HG02943 (cell line): ENCODE results near the gene DNPEP.
"Not testable (repeated sequence)": the region's sequence is repeated elsewhere in the genome, so short reads cannot be mapped to it uniquely, and the experiment has no call there.

Experiments used
- ATAC-seq: cut with Tn5 transposase; IDR thresholded peaks from one replicate; pipeline ENCODE4 v1.9.1; 2021; ENCODE audit warnings: mild to moderate bottlenecking, low read depth, moderate library complexity; ENCODE audit not compliant: unreplicated experiment

The DNPEP gene

DNA sequence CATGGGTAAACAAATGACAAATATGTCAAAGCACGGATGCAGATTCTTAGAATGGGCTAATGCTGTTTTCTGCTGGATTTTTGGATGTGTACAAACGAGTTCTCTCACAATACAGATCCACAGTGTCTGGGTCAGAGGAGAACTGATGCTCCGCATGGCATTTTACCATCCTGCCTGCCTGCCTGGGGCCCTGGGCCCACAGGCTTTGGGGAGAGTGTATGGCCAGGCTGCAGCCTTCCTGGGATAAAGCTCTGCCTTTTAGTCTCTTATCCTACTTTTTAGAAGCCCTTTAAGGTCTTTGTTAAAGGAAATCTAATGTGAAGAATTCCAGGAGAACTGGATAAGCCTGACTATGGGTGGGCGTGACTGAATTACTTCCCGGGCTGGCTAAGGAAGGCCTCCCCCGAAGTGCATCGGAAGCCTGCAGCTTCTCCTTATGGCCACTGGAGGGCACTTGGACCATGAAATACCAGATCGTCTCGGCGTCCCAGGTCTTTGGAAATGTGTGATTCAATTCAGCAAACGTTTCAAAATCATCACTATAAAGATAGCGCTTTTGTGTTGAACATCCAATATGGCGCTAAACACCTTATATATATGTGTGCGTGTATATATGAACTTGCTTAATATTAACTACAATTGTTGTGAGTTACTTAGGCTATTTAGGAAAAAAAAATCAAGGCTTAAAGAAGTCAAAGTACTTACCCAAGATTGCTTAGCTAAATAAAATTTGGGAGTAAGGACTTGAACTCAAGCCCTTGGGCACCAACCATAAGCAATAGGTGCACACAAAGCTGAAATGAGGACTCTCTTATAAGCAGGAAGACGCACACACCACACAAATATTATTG lies 15.2 kb upstream of the DNPEP start:
- no peak for ATAC-seq

DNA sequence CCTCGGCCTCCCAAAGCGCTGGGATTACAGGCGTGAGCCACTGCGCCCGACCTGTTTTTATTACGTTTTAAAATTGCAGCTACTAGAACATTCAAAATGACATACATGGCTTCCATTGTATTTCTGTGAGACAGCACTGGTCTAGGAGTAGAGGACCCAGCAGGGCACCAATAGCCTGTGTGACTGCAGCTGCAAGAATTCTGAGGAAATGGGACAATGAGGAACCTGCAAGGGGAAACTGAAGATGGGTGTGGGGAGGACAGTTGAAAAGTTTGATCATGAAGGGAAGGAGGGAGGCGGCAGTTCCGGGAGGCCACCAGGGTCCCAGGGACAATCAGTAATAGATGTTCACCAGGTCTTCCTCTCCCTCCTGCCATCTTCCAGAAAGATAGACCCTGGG lies 13.9 kb upstream of the DNPEP start:
- no peak for ATAC-seq

DNA sequence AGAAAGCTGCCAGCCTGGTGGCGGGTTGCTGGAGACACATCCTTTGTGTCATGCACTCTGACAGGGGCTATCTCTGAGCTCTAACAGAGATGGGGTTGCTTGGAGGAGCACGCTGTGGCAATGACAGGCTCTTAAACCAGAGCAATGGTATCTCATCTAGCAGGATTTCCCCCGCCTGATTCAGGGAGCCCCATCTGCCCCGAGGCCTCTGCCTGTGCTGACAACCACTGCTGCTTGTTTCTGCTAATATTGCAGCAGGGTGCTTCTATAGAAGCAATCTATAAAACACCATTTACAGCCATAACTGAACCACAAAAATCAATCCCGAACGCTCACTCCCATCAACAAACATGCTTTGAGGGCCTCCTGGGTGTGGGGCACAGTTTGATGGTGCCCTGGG lies 12.8 kb upstream of the DNPEP start:
- ATAC-seq: no peak

DNA sequence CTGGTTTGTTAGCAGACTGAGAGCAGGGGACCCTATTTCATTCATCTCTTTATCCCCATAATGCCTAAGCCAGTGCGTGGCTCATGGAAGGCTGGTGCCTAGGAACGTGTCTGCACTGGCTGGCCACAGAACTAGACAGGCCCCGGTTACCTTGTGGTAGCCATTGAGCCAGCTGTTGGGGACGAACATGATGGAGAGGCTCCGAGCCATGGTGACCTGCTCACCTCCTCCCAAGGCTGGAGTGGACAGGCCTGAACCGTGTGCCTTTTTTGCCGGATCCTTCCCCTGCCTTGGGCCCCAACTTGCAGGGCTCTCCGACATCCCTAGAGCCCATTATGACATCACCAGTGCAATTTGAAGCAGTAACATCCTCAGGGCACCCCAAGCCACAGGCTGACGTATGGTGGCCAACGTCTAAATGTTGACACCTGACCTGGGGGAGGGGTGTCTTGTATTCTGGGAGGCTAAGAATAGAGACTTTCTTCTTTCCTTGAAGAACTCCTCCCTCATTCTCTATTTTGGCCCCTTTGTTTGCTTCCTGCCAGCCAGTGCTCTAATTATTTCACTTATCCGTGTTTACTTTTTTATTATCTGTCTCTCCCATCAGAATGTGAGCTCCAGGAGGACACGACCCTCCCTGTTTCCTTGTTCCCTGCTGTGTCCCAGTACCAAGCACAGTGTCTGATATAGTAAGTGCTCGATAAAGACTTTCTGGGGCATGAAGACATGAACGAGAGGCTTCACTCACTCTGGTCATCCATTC lies 12.2 kb upstream of the DNPEP start:
- ATAC-seq: no peak

DNA sequence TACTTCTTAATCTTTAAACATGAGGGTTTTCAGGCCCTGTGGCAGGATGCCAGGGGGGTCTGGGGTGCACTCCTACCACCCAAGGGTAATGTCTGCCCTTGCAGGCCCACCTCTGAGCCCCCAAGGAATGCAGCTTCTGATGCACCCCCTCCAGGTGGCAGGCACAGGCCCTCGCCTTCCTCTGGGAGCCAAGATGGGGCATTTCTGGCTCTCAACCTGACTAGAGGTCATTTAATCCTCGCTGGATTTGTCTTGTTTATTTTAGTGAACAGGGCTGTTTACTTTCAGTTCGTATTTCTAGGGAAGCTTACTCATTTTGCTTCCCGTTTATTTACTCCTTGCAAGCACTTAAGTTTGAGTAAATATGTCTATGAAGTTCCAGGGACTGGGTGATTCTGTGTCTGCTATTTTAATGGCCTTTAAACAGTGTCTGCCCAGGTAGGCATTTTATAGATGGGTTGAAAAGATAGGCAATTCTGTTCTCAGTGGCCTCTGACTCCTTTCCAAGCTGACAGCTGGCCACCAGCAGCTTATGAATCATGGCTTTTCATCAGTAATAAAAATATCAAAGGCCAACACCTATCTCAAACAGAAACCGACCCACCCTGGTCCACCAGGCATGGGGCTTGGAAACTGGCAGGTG lies 11.1 kb upstream of the DNPEP start:
- ATAC-seq: no peak

DNA sequence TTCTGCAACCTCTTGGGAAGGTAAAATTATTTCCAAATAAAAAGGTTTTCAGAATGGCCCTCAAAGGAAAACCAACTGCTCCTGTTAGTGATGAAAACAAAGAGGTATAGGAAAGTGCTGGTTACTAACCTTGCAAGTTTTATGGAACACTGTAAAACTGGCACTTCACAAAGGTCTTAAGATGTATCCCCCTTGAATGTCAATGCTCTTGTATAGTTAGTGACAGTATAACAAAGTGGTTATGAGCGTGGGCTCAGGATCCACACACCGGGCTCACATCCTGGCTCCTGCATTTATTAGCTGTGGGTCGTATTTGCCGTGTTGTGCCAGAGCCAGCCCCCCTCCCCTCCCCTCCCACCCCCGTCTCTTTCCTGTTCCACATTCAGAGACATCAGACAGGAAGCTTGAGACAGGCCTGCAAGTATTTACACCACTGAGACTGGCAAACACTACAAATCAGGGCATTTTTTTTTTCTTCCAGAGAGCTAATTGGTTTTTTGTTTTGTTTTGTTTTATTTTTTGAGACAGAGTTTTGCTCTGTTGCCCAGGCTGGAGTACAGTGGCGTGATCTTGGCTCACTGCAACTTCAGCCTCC lies 9.2 kb upstream of the DNPEP start:
- no peak for ATAC-seq

DNA sequence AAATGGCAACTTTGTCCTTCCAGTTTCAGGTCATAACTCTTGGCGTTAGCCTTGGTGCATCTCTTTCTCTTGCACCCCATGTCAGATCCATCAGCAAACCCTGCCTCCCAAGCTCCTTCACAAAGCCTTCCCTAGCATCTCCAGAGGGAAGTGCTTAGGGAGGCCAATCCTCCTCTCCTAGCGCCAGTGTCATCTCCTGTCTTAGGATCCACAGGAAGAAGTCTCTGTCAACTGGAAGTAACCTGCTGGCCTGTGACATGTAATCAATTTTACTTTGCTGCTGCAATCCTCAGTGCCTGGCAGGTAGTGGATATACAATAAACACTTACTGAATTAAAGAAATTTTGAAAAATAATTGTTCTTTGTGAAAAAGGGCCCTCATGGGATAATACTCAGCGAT lies 7.9 kb upstream of the DNPEP start:
- no peak for ATAC-seq

DNA sequence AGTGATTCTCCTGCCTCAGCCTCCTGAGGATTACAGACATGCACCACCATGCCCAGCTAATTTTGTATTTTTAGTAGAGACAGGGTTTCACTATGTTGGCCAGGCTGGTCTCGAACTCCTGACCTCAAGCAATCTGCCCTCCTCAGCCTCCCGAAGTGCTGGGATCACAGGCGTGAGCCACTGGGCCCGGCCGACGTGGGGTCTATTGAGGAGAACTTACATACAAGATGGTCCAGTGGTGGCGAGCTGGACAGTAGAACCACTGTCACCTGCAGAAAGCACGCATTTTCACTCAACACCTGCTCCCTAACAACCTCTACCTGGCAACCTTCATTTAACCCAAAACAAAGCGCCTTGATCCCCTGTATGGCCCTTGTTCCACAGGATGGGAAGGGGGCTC lies 7.3 kb upstream of the DNPEP start:
- not testable (repeated sequence) for ATAC-seq

DNA sequence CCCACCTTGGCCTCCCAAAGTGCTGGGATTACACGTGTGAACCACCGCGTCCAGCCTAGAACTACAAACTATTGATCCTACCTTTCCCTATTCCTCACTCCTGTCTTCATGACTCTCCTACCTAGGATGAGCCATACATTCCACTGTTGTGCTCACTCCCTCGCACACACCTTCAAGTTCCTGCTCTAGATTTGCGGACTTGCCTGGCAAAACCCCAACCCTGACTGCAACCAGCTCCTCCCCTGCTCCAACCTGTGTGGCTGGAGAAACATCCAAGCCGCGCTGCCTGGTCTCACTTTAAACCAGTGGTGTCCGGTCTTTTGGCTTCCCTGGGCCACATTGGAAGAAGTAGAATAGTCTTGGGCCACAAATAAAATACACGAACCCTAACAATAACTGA lies 5.0 kb upstream of the DNPEP start:
- no peak for ATAC-seq

DNA sequence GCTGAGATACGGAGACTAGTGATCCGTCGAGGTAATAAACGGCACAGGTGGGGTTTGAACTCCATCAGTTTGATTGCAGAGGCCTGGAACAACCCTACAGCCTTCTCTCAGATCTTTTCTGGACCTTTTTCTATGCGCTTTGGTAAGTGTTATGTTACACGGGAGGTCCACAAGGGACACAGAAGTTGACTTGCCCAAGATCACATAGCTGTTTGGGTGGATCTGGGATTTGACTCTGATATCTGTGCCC lies 1.1 kb upstream of the DNPEP start:
- ATAC-seq: no peak

DNA sequence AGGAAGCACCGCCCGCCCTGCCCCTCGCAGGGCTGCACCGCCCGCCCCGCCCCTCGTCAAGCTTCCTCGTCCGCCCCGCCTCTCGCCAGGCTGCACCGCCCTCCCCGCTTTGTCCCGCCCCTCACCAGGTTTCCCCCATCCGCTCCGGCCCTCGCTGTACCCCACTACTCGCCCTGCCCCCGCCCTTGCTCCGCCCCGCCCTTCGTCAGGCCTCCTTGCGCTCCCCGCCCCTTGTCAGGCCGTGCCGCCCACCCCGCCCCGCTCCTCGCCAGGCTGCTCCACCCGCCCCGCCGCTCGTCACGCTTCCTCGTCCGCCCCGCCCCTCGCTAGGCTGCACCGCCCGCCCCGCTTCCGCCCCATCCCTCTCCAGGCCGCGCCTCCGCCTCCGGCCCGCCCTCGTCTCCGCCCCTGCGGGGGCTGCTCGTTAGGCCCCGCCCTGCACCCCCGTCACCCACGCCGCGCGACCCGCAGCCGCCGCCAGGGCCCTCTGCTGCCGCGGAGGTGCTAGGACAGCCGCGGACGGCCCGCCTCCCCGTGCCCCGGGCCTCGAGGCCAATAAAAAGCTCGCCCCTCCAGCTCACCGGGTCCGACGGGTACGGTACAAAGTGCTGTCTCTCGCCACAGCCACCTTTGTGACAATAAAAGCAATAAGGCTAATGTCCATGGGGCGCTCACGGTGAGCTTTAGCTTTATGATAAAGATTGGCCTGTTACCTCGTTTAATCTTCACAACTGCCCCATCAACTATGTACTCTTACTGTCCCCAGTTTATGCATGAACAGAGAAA lies 602 bp upstream of the DNPEP start:
- peak; percentile 66 for ATAC-seq

DNA sequence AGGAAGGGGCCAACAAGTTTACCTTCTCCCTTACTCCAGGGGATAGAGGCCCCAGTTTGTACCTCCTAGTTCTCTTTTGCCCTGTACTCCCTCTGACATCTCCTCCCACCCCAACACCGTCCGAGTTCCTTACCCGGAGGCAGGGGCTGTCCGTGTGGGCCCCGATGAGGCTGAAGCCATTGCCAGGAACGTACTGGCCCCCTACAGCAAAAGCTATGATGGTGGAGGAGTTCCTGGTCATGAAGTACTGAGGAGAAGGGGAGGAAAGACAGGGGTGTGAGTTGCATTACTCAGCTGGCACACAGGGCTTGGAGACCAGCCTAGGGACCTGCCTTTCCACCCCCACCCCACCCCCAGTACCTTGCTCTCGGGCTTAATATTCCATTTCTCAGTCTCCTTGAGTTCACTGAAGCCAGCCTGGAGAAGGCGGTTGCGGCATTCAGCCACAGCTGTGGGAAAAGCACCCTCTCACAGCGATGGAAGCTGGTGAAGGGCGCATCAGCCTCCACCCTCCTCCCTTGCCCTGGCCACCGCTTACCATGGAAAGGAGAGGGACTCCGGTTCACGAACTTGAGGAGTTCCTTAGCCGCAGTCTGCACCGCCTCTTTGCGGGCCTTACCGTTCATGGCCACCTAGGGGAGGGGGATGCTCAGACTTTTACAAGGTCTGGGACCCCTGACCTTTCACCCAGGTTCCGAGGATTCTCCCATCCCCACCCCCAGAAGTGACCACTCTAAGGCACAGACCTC lies 1.0 kb downstream of the DNPEP start:
- ATAC-seq: no peak

DNA sequence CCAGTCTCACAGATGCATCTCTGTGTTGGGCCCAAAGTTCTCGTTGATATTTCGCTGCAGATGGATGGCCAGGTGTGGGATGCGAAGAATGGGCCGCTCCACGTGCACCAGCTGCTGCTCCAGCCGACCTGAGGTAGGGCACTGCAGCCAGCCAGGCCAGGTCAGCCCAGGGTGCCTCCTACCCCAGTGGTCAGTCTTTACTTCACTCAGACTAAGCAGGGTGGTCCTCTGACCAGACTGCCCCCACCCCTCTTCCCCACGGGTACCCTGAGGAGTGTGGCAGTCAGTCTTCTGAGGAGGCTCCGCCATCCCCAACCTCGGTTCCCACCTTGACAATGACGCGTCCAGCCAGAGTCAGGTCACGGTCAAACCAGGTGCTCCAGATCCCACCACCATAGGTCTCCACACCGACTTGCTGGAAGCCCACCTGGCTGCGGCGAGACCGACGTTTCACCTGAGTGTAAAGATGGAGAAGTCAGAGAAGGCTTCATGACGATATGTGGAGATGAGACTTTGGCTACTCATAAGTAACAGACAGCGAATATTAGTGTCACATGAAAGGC lies 1.7 kb downstream of the DNPEP start:
- no peak for ATAC-seq

DNA sequence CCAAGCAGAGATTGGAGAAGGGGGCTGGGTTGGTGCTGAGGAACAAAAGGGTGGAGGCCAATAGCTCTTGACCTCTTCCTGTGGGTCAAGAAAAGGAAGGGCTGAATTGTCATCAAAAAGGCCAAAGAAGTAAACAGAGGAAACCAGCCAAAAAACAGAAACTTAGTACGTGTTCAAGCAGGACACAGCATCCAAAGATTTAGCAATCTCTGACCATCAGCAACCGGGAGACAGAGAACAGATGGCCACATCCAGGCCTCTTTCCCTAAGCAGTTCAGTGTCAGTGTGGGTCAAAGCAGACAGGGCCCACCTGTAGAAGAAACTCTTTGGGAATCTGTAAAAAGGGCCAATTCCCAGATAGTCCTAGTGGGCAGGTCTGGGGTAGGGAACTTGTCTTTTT lies 2.9 kb downstream of the DNPEP start:
- ATAC-seq: no peak

DNA sequence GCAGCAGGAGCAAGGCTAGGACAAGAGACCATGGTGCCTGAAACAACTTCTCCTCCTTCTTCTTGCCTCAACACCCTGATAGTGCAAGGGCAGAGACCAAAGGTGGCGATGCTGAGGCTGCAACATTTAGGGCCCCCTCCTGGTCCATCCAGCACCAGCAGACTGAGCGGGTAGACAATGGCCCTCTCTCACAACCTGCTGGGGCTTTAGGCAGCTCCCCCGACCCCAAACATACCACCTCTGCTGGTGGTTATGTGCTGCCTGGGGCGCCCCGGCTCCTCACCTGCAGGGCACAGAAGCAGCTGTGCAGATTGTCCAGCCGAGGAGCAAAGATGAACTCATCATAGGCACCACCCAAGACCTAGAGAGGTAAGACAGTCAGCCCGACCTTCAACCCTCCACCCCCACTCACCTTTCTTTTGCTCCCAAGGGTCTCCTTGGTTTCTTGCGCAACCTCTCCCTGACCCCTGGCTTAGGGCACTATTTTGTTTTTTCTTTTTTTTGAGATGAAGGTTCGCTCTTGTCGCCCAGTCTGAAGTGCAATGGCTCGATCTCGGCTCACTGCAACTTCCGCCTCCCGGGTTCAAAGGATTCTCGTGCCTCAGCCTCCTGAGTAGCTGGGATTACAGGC lies 3.5 kb downstream of the DNPEP start:
- no peak for ATAC-seq

DNA sequence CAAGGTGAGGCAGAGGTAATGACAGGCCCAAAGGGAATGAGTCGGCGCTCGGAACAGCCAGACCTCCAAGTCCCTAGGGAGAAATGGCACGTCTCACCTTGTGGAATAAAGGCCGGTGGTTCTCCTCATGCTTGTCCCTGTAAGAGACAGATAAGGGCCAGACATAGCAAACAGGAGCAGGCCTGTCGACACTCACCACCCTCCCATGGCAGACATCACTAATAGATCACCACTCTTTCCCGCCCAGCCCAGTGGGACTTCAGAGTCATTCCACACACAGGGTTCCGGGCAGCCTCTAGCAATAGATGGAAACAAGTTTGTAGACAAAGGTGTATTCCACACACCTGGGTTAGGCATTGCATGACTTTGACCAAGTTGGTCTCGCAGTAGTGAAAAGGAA lies 6.3 kb downstream of the DNPEP start:
- no peak for ATAC-seq

DNA sequence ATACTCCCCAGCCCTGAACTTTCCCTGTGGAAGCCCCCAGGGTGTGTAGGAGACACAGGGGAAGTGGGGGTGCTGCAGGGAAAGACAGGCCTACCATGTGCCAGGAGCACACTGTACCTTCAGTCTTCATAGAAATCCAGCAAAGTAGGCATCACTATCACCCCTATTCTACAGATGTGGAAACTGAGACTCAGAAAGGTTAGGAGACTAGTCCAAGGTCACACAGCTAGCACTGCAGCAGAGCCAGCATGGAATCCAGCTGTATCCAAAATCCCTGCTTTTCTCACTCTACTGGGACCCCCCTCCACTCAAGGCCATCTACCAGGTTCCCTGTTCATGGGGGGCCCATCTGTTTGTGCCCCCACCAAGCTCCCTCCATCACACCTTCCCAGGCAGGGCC lies 6.8 kb downstream of the DNPEP start:
- no peak for ATAC-seq

DNA sequence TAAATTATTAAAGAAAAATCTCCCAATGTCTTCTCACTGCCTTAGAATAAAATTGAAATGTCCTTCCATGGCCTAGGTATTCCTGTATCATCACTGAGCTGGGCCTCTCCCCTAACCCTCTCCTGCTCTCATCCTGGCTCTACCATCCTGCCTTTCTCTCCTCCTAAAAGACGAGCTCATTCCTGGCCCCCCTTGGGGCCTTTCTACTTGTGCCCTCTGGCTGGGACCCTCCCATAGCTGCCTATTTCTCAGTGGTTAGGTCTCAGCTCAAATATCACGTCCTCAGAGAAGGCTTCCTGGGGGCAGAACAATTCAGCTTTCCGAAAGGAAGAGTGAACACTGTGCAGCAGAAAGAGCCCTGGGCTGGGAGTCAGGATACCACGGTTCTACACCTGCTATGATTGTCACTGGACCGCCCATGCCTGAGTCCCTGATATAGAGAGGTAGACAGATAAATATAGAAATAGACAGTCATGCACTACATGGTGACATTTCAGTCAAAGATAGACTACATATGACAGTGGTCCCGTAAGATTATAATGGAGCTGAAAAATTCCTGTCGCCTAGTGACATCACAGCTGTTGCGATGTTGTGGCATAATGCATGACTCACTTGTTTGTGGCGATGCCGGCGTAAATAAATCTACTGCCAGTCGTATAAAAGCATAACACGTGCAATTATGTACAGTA lies 9.4 kb downstream of the DNPEP start:
- no peak for ATAC-seq

DNA sequence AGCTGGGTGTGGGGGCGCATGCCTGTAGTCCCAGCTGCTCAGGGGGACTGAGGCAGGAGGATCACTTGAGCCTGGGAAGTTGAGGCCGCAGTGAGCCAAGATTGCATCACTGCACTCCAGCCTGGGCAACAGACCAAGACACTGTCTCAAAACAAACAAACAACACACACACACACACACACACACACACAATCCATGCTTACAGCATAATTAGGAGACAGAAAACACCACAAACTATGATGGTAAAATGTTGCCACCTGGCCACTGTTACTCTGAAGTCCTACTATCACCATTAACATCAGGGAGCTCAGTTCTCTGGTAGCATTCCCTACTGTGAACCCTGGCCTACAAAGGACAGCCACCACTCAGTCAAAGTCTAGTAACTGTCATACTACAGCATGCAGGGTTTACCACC lies 18.3 kb downstream of the DNPEP start:
- no peak for ATAC-seq
